Suppressor macrophage treated with lipopolysaccharide for 1 hour (primary cell): Measurements from ENCODE around the gene BYSL.
"Not testable (repeated sequence)": the region's sequence is repeated elsewhere in the genome, so short reads cannot be mapped to it uniquely, and the experiment has no call there.

Source experiments
- DNase-seq, 3 donors: peaks; one replicate each; pipeline ENCODE4 v3.0.0-alpha.2; 2020 to 2022

BYSL gene

GRCh38 chr6:41942067-41942851, 21.0 kb downstream of the BYSL start:
- DNase-seq = peak in 1 of 3 donors; percentile 65

GRCh38 chr6:41942882-41943281, 21.6 kb downstream of the BYSL start:
- DNase-seq = not testable (repeated sequence)

GRCh38 chr6:41943456-41943855, 22.2 kb downstream of the BYSL start:
- DNase-seq = peak in 2 of 3 donors; percentile 64 to 65

GRCh38 chr6:41947581-41948220, 26.4 kb downstream of the BYSL start:
- DNase-seq = no peak

DNA sequence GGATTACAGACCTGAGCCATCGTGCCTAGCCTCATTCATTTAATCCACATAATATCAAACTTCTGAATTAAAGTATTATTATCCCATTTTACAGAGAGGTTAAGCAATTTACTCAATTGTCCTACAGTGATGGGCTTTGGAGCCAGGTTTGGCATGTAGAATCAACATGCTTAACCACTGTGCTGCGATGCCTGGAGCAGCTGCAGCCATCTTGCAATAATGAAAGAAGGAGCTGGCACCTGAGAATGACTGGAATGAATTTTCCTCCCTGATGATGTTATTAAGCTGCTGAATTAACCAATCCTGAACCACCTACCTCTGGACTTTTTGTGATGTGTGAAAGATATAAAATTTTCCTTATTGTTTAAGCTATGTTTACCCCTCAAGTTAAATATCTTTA, 33.4 kb downstream of the BYSL start:
- no peak for DNase-seq

- DNase-seq = no peak
These were observed 34.1 kb downstream of the BYSL start for GRCh38 chr6:41955412-41955811.

DNA sequence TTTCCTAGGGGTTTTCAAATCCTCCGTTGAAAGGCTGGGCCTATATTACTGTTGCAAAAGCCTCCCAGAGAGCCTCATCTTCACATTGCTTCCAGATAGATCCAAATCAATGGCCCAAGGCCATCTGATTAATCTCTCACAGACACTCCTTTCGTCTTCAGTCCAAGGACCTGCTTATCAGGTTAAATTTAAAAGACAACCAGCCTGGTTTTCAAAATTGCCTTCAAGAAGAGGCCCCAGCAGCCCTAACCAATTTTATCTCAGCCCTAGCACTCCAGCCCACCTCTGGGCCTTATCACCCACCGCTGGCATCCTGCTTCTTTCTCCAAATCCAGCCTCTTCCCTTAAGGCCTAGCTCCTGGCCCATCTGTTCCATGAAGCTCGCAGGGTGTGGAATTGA, 35.8 kb downstream of the BYSL start:
- DNase-seq = no peak

DNA sequence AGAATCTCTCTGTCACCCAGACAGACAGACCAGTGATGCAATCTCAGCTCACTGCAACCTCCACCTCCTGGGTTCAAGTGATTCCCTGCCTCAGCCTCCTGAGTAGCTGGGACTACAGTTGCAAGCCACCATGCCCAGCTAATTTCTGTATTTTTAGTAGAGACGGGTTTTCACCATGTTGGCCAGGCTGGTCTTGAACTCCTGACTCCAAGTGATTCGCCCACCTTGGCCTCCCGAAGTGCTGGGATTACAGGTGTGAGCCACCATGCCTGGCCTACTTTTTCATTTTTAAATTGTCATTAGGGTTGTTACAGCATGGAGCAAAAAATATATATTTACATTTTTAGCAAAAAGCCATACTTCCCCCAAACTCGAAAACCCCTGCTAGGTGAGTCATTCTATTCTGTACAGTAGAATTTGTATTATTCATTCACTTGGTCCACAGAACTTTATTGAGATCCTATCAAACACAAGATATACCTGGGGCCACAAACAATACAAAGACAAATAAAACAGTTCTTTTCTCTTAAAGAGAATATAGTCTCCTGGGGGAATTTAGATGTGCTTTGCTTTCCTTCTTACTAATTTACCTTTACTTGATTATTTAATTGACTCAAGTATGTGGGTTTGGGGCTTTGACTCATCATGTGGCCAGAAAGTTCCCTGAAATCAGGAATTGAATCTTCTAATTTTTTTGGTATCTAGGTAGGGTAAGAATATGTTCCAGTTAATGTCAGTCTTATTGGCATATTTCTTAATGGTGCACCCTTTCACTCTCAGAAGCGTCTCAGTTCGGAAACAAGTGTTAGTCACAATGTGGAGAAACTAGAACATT, 36.9 kb downstream of the BYSL start:
- peak; percentile 40 to 63 (median 53) for DNase-seq

GRCh38 chr6:41960028-41960427, 38.7 kb downstream of the BYSL start:
- DNase-seq = no peak

GRCh38 chr6:41963371-41963770, 42.1 kb downstream of the BYSL start:
- no peak for DNase-seq

GRCh38 chr6:41964201-41964887, 43.0 kb downstream of the BYSL start:
- DNase-seq = no peak

DNA sequence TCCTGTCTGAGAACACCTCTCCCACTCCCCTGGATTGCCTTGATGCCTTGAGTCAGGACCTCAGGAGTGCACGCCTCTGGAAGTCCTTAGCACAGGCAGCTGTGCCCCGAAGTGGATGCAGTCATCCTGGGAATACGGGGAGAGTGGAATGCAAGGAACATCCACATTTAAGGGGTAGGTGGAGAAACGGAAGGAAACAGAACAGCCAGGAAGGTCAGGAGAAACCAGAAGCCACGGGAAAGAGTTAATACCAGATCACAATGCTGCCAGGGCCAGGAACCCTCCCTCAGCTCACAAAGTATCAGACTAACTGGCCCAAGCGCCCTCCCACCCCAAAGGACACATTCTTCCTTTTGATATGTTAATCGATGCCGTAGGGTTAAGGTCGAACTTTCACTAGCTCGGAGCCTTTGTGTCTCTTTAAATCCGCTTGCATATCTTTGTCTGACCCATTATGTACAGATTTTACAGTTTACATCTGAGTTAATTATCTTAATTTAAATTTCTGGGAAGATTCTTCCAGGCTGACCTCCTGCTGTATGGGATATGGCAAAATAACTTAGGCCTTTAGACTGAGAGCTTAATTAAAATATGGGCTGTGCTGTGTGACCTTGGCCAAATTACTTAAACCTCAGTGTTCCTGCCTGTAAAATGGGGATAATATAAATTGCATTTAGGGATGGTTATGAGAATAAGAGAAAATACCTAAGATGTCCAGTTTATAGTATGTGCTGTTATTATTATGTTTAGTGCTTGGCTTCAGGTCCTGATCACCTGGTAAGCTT, 44.3 kb downstream of the BYSL start:
- no peak for DNase-seq

GRCh38 chr6:41966214-41966920, 45.1 kb downstream of the BYSL start:
- DNase-seq = no peak

GRCh38 chr6:41966961-41967311, 45.6 kb downstream of the BYSL start:
- DNase-seq = peak; percentile 51 to 57 (median 53)

GRCh38 chr6:41967312-41968287, 46.3 kb downstream of the BYSL start:
- peak; percentile 52 to 72 (median 64) for DNase-seq

DNA sequence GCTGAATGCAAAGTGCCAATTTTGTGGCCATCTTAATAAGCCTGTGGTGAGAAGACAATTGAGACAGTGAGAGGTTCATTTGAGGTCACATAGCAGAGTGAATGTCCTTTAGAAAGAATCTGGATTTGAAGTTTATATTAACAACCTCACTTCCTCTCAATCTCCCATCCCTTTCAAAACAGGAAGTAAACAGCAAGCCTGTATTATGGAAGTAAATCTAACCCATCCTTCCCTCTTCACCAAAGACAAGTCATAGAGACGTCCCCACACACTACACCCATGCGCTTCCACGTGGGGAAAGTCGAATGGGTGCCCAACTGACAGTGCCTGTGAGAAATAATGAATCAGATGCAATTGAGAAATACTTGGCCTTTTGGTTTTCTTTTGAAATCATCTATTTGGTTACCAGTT, 49.1 kb downstream of the BYSL start:
- DNase-seq = peak; percentile 93 to 99 (median 97)

GRCh38 chr6:41972826-41973225, 51.5 kb downstream of the BYSL start:
- no peak for DNase-seq

GRCh38 chr6:41974281-41974825, 53.1 kb downstream of the BYSL start:
- DNase-seq = no peak

GRCh38 chr6:41975276-41975675, 54.0 kb downstream of the BYSL start:
- DNase-seq = peak in 1 of 3 donors; percentile 7
